NCI-H1417 (cell line): ENCODE data around the gene GPR162.
"Not testable (repeated sequence)": the region's sequence is repeated elsewhere in the genome, so short reads cannot be mapped to it uniquely, and the experiment has no call there.

ENCODE experiments used
- DNase-seq, 3 experiments: peaks; one replicate each; lab custom pipeline; 2025; lab: John Stamatoyannopoulos, UW

GPR162 gene

DNA sequence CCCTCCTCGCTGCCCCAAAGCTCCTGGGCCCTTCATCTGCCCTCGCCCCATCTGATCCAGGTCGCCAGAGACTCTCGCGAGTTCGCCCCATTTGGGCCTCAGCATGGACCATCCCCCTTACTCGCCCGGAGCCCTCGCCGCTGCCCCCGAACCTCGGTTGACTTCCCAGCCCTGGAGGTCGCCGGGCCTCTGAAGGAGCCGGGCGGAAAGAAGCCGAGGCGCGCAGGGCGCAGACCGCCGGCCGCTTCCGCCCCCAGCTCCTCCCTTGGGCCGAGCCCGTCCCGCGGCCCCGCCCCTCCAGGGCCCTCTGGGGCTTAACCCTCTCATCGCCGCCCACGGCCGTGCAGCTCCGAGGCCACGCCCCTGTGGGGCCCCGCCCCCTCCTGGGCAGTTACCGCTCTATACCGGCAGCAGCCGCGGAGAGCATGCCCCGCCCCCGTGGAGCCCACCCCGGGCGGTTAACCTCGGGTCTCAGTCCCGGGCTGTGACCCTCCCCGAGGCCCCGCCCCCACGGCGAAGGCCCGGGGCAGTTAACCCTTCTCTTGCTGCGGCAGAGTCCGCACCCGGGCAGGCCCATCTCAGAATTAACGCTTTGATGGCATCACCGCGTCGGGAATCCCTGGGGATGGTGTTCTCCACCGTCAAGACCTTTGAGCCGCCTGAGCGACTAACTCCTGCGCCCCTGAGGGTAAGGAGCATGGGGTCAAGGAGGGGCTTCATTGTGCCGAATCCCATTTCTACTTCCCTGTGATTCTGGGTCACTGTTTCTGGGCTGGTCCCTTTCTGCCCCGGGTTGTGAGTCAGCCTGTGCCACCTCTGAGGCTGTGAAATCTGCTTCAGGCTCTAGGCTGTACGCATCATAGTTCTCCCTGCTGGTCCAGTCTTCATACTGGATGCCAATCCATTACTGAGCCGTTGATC, 51.7 kb downstream of the GPR162 start, which contains the start of gene SPSB2:
Gene SPSB2 (minus strand): TSS at position 210 of the 921 bp plus-strand sequence. CDS start 402 bp downstream, outside the sequence.
- peak; percentile 96 to 97 (median 97) for DNase-seq

DNA sequence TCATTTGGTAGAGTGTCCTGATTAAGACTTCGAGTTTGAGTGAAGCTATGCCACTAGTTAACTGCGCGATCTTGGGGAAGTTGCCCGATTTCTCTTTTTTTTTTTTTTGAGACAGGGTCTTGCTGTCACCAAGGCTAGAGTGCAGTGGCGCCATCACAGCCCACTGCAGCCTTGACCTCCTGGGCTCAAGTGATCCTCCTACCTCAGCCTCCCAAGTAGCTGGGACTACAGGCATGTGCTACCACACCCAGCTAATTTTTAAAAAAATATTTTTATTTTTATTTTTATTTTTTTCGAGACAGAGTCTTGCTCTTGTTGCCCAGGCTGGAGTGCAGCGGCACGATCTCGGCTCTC, 52.4 kb downstream of the GPR162 start:
- not testable (repeated sequence) for DNase-seq
